Left ventricle myocardium inferior (tissue), 1 donor: Measurements from ENCODE around the gene LDLRAP1. TPM values are rescaled to one million over a fixed set of nuclear protein-coding genes. Genes with fewer than 3 reads are reported as not detected.

ENCODE experiments used
- DNase-seq: peaks from one replicate; pipeline ENCODE4 v3.0.0-alpha.2; 2020
- H3K27ac ChIP-seq: fragments of 200-600 bp; replicated peaks from 2 replicates; pipeline ENCODE4 v1.8.0; 2021
- H3K27me3 ChIP-seq: fragments of 200-600 bp; 2 replicates; pipeline ENCODE4 v1.8.0; 2021; ENCODE audit warnings: low read depth
- H3K36me3 ChIP-seq: fragments of 200-600 bp; 2 replicates; pipeline ENCODE4 v1.8.0; 2021
- H3K4me1 ChIP-seq: fragments of 200-600 bp; 2 replicates; pipeline ENCODE4 v1.8.0; 2021
- H3K4me3 ChIP-seq: fragments of 200-600 bp; 2 replicates; pipeline ENCODE4 v1.8.0; 2021; ENCODE audit warnings: mild to moderate bottlenecking, moderate library complexity
- H3K9me3 ChIP-seq: fragments of 200-600 bp; replicated peaks from 2 replicates; pipeline ENCODE4 v1.8.0; 2021
- intact Hi-C: fragments of 100-400 bp; cut with micrococcal nuclease; formaldehyde crosslinking; loops from one replicate; pipeline ENCODE4 v1.11.0; 2022
- total RNA-seq: library from RNA; stranded (reverse); fragmentation: NEBNext Ultra II Directional; extraction: Animal tissue kit (Norgen Biotek cat#: 25700); gene quantifications from one replicate; pipeline ENCODE4 v1.2.1, GENCODE V29; 2021
- TF ChIP-seq, protein P1 (sequence below): fragments of 200-600 bp; IDR thresholded peaks from 2 replicates; pipeline ENCODE4 v1.8.0; 2021; ENCODE audit warnings: antibody characterized with exemption, mild to moderate bottlenecking, borderline replicate concordance
- donor health status: DM: no; HTN: yes; CAD: no; lungs with severe emphysema.

LDLRAP1 gene
- total RNA-seq, 1 donor from 2014 or later = 14.4 TPM

DNA sequence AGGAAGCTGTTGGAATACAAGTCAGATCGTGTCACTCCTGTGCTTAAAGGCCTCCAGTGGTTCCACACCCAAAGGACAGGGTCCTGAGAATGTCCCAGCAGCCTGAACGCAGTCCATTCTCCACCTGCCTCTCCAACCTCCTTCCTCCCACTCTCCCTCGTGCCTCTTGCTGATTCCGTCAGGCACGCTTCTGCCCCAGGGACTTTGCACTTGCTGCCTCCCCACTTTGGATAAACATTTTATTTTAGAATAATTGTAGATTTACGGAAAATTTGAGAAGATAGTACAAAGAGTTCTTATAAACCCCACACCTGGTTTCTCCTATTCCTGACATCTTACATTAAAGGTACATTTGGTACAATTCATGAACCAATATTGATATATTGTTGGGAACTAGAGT, 28.4 kb upstream of the LDLRAP1 start:
- intact Hi-C loops = no loop called here

DNA sequence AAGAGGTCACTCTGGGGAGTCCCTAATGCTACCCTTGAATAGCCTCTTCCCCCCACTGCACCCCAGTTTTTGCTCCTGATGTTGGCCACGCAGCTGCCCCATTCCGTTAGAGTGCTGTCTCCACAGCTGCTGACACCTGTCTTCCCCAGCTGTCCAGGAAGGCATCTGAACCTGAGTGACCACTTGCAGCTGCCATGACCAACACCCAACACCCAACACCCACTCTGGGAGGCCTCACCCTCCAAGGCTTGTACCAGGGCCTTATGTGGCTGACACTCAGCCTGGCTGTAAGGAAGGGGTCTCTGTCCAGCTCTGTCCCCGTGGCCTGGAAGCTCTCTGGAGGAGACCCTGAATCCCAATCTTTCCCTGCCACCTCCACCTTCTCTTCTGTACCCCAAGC, 26.7 kb upstream of the LDLRAP1 start:
- Histone ChIP-seq H3K27me3 (no peaks in the 10 kb centered on the region), H3K36me3 (no peaks in the 10 kb centered on the region), H3K4me1 (no peaks in the 10 kb centered on the region), H3K4me3 (no peak overlapping the region), H3K27ac (no peak overlapping the region), H3K9me3 (peaks cover 7% of the 10 kb centered on the region)
- no peak for DNase-seq
- intact Hi-C loops = no loop called here
- TF ChIP-seq, protein P1, sequence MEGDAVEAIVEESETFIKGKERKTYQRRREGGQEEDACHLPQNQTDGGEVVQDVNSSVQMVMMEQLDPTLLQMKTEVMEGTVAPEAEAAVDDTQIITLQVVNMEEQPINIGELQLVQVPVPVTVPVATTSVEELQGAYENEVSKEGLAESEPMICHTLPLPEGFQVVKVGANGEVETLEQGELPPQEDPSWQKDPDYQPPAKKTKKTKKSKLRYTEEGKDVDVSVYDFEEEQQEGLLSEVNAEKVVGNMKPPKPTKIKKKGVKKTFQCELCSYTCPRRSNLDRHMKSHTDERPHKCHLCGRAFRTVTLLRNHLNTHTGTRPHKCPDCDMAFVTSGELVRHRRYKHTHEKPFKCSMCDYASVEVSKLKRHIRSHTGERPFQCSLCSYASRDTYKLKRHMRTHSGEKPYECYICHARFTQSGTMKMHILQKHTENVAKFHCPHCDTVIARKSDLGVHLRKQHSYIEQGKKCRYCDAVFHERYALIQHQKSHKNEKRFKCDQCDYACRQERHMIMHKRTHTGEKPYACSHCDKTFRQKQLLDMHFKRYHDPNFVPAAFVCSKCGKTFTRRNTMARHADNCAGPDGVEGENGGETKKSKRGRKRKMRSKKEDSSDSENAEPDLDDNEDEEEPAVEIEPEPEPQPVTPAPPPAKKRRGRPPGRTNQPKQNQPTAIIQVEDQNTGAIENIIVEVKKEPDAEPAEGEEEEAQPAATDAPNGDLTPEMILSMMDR = no peak

More for the DNA sequence above, 28.4 kb upstream of the LDLRAP1 start:
- TF ChIP-seq, protein P1 = no peak
- Histone ChIP-seq H3K27me3 (no peaks in the 10 kb centered on the region), H3K4me1 (no peaks in the 10 kb centered on the region), H3K27ac (no peak overlapping the region), H3K9me3 (peaks cover 7% of the 10 kb centered on the region), H3K4me3 (no peak overlapping the region), H3K36me3 (no peaks in the 10 kb centered on the region)
- DNase-seq = no peak

DNA sequence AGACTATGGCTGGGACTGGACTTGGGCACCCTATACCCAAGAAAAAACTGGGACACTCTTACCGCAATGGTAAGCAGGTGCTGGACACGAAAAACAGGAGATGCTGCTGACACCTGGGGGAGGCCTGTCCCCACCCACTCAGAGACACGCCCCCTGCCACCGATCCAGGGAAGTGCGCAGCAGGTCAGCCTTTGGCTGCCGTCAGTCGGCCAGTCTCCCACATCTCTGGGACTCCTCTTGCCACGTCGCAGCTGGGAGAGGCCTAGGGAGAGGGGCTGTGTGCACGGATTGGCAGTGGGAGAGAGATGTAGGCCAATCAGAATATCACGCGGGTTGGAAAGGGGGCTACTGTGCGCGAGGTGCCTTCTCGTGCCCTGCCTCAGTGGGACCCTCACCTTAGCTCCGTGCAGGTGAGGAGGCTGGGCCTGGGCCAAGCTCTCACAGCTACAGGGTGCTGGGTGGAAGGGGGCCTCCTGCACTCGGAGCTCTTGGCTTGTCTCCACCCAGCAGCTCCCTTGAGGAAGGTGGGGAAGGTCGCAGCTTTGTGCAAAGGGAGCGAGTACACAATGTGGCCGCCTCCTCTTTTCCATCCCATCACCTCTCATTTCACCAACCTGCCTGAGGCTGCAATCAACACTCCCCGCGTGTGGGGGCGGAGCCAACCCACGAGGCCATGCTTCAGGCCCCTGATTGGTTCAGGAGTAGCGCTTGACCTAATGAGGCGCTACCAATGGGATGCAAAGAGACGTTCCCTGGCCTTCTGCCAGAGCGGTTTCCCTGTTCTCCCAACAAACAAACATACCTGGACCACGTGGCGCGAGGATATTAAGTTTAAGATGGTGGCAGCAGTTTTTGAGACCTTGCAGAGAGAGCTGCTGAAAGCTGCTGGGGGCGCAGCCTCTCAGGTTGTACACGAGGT, 25.7 kb upstream of the LDLRAP1 start:
- H3K27ac ChIP-seq = no peak overlapping the region
- H3K4me3 ChIP-seq = no peak overlapping the region
- no peak for DNase-seq
- TF ChIP-seq, protein P1 = no peak
- intact Hi-C loops = no loop called here
- no peaks in the 10 kb centered on the region for H3K4me1 ChIP-seq
- H3K27me3 ChIP-seq = no peaks in the 10 kb centered on the region
- H3K9me3 ChIP-seq = peaks cover 4% of the 10 kb centered on the region
- no peaks in the 10 kb centered on the region for H3K36me3 ChIP-seq

DNA sequence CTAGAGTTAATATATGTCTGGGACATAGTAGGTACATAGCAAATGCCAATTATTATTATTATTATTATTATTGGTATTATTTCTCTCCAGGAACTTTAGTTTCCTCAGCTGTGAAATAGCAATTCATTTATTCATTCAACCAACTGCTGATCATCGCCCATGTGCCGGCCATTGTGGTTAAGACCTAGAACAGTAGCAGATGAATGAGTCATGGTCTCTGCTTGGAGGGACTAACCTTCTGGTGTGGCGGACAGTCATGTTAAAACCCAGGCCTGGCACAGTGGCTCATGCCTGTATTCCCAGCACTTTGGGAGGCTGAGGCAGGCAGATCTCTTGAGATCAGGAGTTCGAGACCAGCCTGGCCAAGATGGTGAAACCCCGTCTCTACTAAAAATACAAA, 23.8 kb upstream of the LDLRAP1 start:
- Histone ChIP-seq H3K27me3 (no peaks in the 10 kb centered on the region), H3K9me3 (no peaks in the 10 kb centered on the region), H3K4me1 (no peaks in the 10 kb centered on the region), H3K36me3 (no peaks in the 10 kb centered on the region), H3K27ac (no peak overlapping the region), H3K4me3 (no peak overlapping the region)
- intact Hi-C loops = no loop called here
- no peak for DNase-seq
- TF ChIP-seq, protein P1 = no peak

DNA sequence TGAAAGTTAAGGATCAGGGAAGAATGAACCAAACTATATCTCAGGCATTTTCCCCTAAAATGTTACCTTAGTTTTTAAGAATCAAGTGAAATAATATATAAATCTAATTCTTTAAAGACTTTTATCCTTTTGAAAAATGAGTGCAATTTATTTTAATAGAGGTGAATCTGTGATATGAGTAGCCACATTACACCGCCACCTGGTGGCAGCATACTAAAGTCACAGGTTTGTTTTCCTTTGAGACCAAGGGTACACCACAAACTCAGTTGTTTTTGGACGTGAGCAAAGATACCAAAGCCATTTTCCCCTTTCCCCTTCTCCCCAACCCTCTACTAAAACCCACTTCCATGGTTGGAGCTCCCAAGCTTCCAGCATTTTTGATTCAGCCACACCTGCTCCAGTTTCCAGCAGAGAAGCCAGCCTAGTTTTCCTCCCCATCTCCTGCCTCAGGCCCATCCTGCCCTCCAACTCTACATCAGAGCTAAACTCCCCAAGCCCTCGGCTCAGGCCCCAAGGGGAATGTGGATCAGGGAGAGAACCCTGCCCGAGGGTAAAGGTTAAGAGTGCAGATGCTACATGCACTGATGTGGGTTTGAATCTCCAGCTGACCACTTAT, 22.9 kb upstream of the LDLRAP1 start:
- H3K27ac ChIP-seq = no peak overlapping the region
- no peaks in the 10 kb centered on the region for H3K27me3 ChIP-seq
- H3K4me1 ChIP-seq = peaks cover 4% of the 10 kb centered on the region
- H3K4me3 ChIP-seq = no peak overlapping the region
- no peaks in the 10 kb centered on the region for H3K36me3 ChIP-seq
- DNase-seq = peak; percentile 62
- H3K9me3 ChIP-seq = peaks cover 7% of the 10 kb centered on the region
- TF ChIP-seq, protein P1 = peak; percentile 89
- intact Hi-C loops = no loop called here
